Tibial nerve (tissue), 3 donors: ENCODE measurements around the gene VSTM2B.

Experiments
- CTCF ChIP-seq, 5 experiments: fragments of 200-600 bp in 3 of 5; fragments of 450-650 bp in 2 of 5; sonication (generic) in 3 of 5; IDR thresholded peaks; one replicate each; pipeline ENCODE4 v1.5.1; 2016 to 2019; ENCODE audit warnings: antibody characterized with exemption in 5 of 5, mild to moderate bottlenecking in 3 of 5, moderate library complexity in 2 of 5
- POLR2A ChIP-seq, 2 donors: fragments of 450-650 bp; IDR thresholded peaks; one replicate each; pipeline ENCODE4 v1.6.1; 2017; ENCODE audit warnings: antibody characterized with exemption in 2 of 2, mild to moderate bottlenecking in 2 of 2, moderate library complexity in 2 of 2

GRCh38 chr19:29516821-29517395 lies 8.9 kb upstream of the VSTM2B start:
- TF ChIP-seq CTCF (IDR thresholded peaks at IDR 0.05) = no peak
- TF ChIP-seq POLR2A (IDR thresholded peaks at IDR 0.05) = no peak
